Body of pancreas (tissue), 4 donors: ENCODE results near the gene IGSF1. TPM values are rescaled to one million over a fixed set of nuclear protein-coding genes. Genes with fewer than 3 reads are reported as not detected.

Experiments used
- ATAC-seq: fragments of 150-250 bp; one replicate; pipeline ENCODE4 v1.9.1; 2016
- DNase-seq, 4 donors: peaks; one replicate each; pipeline ENCODE4 v3.0.0-alpha.2; 2019
- H3K27ac ChIP-seq, 4 donors: fragments of 200-600 bp; sonication (generic); 1 replicate in 3 of 4; 2 replicates in 1 of 4; pipeline versions ENCODE4 v1.5.1 to v1.6.1; 2016 to 2019; ENCODE audit warnings: mild to moderate bottlenecking in 1 of 4, mixed read lengths in 1 of 4, moderate library complexity in 1 of 4
- H3K27me3 ChIP-seq, 2 donors: fragments of 200-600 bp; sonication (generic); one replicate each; pipeline ENCODE4 v1.6.0; 2016; ENCODE audit warnings: mild to moderate bottlenecking in 1 of 2
- H3K36me3 ChIP-seq, 2 donors: fragments of 200-600 bp; sonication (generic); replicated peaks in 1 of 2; 2 replicates each; pipeline ENCODE4 v1.5.1; 2016; ENCODE audit warnings: low read depth in 2 of 2; ENCODE audit not compliant: insufficient read depth in 1 of 2
- H3K4me1 ChIP-seq: fragments of 200-600 bp; sonication (generic); one replicate; pipeline ENCODE4 v1.6.0; 2016
- H3K4me3 ChIP-seq, 2 donors: fragments of 200-600 bp; sonication (generic); 1 replicate in 1 of 2; 2 replicates in 1 of 2; pipeline ENCODE4 v1.5.1; 2016 to 2019
- H3K9me3 ChIP-seq, 3 donors: fragments of 200-600 bp; sonication (generic); 1 replicate in 2 of 3; 2 replicates in 1 of 3; pipeline ENCODE4 v1.5.1; 2016
- POLR2A ChIP-seq, 3 donors: fragments of 450-650 bp; IDR thresholded peaks; one replicate each; pipeline ENCODE4 v1.6.1; 2016; ENCODE audit warnings: antibody characterized with exemption in 3 of 3, mild to moderate bottlenecking in 2 of 3
- WGBS, 2 donors: methylation state at CpG; one replicate each; pipeline ENCODE4 v1.1.5; 2017; 5-methylcytosine and 5-hydroxymethylcytosine counted together
- intact Hi-C: fragments of 100-400 bp; cut with DNase I; formaldehyde crosslinking; loops from one replicate; pipeline ENCODE4 v1.15.1; 2023
- total RNA-seq, 2 donors: library from RNA; depleted of rRNA; stranded (reverse); fragments of >200 nt; gene quantifications; one replicate each; pipeline ENCODE4 v1.1.0, GENCODE V29; 2016
- TF ChIP-seq, protein P1 (sequence below), 7 experiments: fragments of 450-650 bp in 4 of 7; fragments of 200-600 bp in 3 of 7; sonication (generic) in 3 of 7; IDR thresholded peaks; one replicate each; pipeline ENCODE4 v1.5.1; 2016 to 2019; ENCODE audit warnings: antibody characterized with exemption in 7 of 7

Gene IGSF1
- total RNA-seq, 2 donors from 2014 or later, result 0.33 to 1.3 TPM

DNA sequence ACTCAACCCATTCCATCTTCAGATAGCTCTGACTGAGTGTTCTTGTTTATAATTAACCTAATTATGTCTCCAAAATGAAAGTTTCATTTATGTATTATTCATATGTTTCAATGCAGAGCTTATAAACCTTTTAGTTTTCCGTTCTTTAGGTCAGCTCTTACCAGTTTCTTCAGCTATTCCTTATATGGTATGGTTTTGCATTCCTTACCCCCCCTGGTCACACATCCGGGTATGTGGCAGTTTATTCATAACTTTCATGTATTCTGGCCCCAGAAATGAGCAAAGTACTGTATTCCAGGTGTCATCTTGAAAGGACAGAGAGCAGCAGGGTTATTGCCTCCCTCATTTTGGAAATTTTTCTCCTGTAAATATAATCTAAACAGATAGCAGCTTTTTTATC, 16.8 kb upstream of the IGSF1 start:
- Histone ChIP-seq H3K4me3 (no peak overlapping the region), H3K36me3 (no peaks in the 10 kb centered on the region), H3K4me1 (no peaks in the 10 kb centered on the region), H3K27ac (no peak overlapping the region), H3K9me3 (no peaks in the 10 kb centered on the region), H3K27me3 (no peaks in the 10 kb centered on the region)
- DNase-seq (no peak), ATAC-seq (no peak)
- WGBS, 2 donors, result 44 to 69% methylated on average over 1 to 2 of the region's 2 CpGs
- no peak for TF ChIP-seq POLR2A (IDR thresholded peaks at IDR 0.05)
- TF ChIP-seq, protein P1, sequence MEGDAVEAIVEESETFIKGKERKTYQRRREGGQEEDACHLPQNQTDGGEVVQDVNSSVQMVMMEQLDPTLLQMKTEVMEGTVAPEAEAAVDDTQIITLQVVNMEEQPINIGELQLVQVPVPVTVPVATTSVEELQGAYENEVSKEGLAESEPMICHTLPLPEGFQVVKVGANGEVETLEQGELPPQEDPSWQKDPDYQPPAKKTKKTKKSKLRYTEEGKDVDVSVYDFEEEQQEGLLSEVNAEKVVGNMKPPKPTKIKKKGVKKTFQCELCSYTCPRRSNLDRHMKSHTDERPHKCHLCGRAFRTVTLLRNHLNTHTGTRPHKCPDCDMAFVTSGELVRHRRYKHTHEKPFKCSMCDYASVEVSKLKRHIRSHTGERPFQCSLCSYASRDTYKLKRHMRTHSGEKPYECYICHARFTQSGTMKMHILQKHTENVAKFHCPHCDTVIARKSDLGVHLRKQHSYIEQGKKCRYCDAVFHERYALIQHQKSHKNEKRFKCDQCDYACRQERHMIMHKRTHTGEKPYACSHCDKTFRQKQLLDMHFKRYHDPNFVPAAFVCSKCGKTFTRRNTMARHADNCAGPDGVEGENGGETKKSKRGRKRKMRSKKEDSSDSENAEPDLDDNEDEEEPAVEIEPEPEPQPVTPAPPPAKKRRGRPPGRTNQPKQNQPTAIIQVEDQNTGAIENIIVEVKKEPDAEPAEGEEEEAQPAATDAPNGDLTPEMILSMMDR (IDR thresholded peaks at IDR 0.05), result no peak
- intact Hi-C loops, result no loop called here

DNA sequence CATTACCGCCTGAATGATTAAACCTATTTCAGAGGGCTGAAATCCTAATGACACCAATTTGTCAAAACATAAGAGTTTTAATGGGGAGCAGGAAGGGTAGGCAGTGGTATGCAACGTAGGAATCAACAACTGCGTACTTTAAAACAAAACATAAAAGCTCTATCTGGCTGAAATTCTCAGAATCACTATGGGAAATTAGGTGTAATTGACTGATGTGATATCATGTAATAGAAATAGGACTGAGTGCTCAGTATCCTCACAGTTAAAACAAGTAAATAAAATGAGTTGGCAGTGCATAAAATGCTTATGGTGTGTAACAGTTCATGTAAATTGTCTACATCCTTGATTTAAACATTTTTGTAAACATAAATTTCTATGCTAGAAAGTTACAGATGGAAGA, 13.6 kb upstream of the IGSF1 start:
- TF ChIP-seq, protein P1 (IDR thresholded peaks at IDR 0.05), result no peak
- no peak for TF ChIP-seq POLR2A (IDR thresholded peaks at IDR 0.05)
- Histone ChIP-seq H3K27me3 (no peaks in the 10 kb centered on the region), H3K9me3 (no peaks in the 10 kb centered on the region), H3K36me3 (no peaks in the 10 kb centered on the region), H3K27ac (no peak overlapping the region), H3K4me3 (no peak overlapping the region), H3K4me1 (no peaks in the 10 kb centered on the region)
- WGBS, 2 donors, result 71 to 74% methylated on average over 3 of the region's 3 CpGs
- no peak for DNase-seq
- intact Hi-C loops, result no loop called here
- ATAC-seq, result no peak

DNA sequence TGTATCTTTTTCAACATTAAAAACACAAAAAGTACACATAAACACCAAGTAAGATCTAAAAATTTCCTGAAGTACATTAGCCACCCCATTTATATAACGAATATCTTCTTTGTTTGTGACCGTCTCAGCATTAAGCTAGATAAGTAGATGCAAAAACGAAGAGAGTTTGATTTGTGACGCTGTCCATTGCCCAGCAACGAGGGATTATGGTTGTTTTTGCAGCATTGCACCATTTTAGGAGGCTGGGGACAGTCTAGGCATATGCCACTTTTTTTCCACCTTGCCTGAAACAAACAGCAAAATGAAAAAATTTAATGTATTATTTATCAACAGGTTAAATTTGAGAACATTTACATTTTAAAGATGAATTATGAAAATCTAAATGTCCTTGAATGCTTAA, 12.0 kb upstream of the IGSF1 start:
- Histone ChIP-seq H3K27ac (no peak overlapping the region), H3K36me3 (no peaks in the 10 kb centered on the region), H3K4me3 (no peak overlapping the region), H3K4me1 (no peaks in the 10 kb centered on the region), H3K27me3 (no peaks in the 10 kb centered on the region), H3K9me3 (no peaks in the 10 kb centered on the region)
- ATAC-seq (no peak), DNase-seq (no peak)
- no peak for TF ChIP-seq POLR2A (IDR thresholded peaks at IDR 0.05)
- TF ChIP-seq, protein P1 (IDR thresholded peaks at IDR 0.05), result no peak
- 50 to 76% methylated on average over 5 of the region's 5 CpGs for WGBS, 2 donors
- intact Hi-C loops, result no loop called here

DNA sequence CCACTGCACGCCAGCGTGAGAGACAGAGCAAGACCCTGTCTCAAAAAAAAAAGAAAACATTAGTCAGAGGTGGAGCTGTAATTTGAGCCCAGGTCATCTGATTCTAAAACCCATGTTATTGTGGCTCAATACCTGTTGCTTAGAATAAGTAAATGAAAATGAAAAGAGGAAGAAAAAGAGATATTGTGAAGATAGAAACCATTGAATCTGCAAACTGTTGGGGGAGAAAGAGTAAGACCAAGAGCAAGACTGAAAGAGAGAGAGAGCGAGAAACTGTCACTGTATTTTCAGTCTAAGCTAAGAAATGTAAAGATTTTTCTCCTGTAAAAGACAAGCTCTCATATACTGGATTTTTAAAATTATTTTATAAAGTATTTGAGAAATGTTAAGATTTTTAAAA, 9.7 kb upstream of the IGSF1 start:
- no peaks in the 10 kb centered on the region for H3K9me3 ChIP-seq
- H3K27ac ChIP-seq, result no peak overlapping the region
- no peaks in the 10 kb centered on the region for H3K4me1 ChIP-seq
- intact Hi-C loops, result no loop called here
- no peaks in the 10 kb centered on the region for H3K36me3 ChIP-seq
- DNase-seq (no peak), ATAC-seq (no peak)
- no peaks in the 10 kb centered on the region for H3K27me3 ChIP-seq
- 67 to 83% methylated on average over 3 of the region's 3 CpGs for WGBS, 2 donors
- H3K4me3 ChIP-seq, result no peak overlapping the region
- TF ChIP-seq, protein P1 (IDR thresholded peaks at IDR 0.05), result no peak
- TF ChIP-seq POLR2A (IDR thresholded peaks at IDR 0.05), result no peak

DNA sequence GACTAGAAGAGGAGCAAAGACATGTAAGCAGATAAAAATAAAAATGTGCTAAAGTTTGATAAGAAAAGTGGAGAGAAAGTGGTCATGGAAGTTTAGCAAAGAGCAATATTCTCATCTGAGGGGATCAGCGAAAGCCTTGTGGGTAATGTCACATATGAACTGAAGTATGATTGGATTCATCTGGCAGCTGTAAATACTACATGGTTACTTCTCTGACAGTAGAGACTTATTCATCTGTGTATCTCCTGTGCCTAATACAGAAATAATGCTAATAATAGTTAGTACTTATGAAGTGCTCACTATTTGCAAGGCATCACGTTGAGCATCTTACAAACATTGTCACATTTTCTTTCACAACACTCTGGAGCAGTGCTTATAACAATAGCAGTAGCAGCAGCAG, 8.9 kb upstream of the IGSF1 start:
- Histone ChIP-seq H3K27me3 (no peaks in the 10 kb centered on the region), H3K36me3 (no peaks in the 10 kb centered on the region), H3K27ac (no peak overlapping the region), H3K9me3 (no peaks in the 10 kb centered on the region), H3K4me1 (no peaks in the 10 kb centered on the region), H3K4me3 (no peak overlapping the region)
- WGBS, 2 donors, result 60 to 75% methylated on average over 2 of the region's 2 CpGs
- ATAC-seq (no peak), DNase-seq (no peak)
- intact Hi-C loops, result no loop called here
- TF ChIP-seq, protein P1 (IDR thresholded peaks at IDR 0.05), result no peak
- no peak for TF ChIP-seq POLR2A (IDR thresholded peaks at IDR 0.05)
